Pons (tissue), 1 donor: ENCODE measurements around the gene RHOH.
A peak's percentile ranks its signal among the peaks of the same experiment; 100 is the strongest.

ENCODE experiments used
- DNase-seq: peaks from one replicate; pipeline ENCODE4 v3.0.0-alpha.2; 2016; ENCODE audit warnings: low spot score

Gene RHOH

DNA sequence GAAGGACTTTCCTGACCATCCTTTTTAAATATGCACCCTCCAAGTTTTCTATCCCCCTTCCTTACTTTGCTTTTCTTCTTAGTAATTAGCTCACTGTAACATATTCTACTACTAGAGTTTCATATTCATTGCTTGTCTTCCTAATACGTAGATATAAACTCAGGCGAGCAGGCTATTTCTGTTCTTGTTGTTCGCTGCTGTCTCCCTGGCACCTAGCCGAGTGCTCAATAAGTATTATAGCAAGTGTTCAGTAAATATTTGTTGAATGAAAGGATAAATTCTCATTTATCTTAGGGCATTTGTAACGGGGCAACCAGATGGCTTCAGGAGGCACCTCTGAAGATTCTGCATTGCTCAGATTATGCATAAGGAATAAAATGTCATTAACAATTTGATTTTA lies 6.8 kb upstream of the RHOH start:
- no peak for DNase-seq

DNA sequence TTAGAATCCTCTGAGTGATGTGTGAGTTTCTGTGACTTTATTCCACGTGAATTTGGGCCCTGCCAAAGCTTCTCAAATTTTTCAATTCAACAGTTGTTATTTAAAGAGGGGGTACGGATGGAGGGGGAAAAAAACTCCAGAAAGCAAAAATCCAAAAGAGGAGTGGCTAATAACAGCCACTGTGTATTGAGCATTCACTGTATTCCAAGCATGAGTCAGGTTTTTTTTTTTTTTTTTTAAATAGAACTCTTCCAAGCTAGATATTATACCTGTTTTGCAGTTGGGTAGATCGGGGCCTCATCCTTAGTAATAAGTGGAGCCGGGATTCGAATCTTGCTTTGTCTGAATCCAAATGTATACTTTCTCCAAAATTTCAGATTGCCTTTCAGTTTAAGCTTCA lies 6.4 kb upstream of the RHOH start:
- no peak for DNase-seq

DNA sequence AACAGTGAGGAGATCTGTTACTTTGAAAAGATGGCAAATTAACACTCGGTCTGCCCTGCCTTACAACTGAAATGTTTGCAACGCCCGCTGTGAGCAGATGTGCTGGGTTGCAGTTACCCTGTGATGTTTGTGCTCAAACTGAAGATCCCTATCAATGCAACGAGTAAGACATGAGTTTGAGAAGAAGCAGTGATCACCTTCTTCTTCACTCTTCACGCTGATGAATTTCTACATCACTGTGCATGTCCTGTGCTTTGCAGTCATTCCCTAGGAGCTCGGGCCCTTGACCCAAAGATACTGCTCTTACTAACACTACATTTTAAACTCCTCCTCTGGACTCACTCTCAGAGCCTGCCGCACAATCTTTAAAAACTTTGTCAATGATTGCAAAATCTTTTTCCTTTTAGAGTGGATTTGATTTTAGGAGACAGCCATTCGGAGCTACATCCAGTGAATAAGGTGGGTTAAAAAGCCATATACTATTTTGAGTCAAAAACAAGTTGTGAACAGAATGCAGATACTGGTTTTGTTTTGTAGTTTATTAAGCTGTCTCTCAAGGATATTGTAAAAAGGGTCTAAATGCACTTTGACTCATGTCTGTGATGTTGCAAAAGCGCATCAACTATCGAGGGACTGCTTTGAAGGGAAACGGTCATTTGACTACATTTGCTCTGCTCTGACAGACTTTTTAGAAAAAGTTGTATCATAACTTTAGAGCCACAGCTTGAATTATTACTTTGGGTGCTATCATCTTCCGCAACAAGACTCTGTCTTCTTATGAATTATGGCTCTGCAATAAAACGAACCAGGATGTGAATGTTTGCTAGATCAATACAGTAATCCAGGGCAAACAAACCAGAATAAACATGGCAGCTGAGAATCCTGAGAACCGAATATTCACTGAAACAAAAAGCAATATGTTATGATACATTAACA lies 5.7 kb upstream of the RHOH start:
- no peak for DNase-seq

DNA sequence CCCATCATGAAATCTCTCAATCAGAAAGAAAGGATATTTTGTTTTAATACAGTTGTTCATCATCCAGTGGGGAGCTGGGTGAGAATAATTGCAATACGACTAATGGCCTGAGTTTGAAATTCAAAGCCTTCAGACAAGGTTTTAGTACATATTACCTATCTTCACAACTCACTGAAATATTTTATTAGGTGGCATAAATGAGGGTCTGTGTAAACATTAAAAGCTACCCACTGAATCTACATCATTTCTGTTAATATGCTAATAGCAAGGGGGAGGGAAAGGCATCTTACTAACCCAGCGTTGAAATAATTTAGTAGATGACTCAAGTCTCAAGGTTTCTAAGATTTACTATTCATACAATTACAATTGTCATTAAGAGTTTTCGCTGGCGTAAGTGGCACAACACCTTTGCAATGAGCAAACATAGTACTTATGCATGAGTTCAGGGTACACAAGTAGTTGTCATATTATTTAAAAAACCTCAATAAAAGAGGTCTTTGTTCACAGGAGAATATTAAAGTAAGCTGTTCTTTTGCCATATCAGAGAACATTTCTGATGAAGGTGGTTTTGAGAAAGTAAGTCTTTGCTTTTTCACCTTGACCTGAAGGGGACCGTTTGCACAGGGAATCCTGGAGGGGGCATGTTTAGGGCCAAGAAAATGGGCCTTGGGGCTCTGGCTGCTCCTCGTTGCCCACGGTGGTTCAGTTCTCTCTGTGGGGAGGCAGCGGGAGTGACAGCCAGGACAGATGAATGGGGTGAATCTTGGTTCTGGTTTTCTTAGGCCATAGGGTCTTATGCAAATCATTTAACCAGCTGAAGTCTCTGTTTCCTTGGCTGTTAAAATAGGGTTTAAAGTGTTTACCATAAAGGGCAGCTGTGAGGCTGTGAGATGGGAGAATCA lies 4.5 kb upstream of the RHOH start:
- no peak for DNase-seq

DNA sequence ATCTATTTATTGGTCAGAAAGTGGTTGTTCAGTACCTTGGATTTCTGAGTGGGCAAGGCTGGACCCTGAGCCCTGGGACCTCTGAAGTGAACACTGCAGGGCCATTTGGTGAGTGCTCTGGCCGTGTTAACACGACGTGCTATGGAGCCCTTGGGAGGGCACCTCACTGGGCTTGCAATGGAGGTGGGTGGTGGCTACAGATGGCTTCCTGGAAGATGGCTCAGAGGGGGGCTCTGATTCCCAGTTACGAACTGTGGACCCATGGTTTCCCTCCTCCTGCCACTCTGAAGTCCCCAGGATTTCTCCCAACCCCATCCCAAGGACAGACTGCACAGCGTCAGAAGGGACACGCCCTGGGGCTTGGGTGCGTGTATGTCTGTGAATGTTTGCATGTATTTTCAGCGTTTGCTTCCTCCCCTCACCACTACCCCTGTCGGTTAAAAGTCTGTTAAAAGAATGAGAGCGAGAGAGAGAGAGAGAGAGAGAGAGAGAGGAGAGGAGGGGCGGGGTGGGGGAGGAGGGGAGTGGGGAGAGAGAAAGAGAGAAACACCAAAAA lies 3.7 kb upstream of the RHOH start:
- no peak for DNase-seq

DNA sequence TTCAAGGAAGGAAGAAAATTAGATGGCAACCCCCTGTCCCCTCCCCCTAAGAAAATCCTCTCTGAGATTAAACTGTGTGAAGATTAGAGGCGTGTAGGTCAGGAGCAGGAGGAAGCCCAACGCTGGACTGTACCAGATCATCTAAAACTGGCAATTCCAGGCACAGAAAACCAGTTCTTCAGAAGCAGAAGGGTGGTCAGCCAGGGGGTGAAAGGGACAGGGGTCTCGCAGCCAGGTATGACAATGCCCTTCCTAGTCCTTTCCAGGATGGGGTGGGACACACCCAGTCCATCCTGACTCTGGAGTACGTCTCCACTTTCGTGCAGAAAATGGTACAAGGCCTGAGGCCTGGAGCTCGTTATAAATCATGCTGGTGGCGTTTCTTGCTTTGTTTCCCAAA lies 3.3 kb upstream of the RHOH start:
- DNase-seq = no peak

DNA sequence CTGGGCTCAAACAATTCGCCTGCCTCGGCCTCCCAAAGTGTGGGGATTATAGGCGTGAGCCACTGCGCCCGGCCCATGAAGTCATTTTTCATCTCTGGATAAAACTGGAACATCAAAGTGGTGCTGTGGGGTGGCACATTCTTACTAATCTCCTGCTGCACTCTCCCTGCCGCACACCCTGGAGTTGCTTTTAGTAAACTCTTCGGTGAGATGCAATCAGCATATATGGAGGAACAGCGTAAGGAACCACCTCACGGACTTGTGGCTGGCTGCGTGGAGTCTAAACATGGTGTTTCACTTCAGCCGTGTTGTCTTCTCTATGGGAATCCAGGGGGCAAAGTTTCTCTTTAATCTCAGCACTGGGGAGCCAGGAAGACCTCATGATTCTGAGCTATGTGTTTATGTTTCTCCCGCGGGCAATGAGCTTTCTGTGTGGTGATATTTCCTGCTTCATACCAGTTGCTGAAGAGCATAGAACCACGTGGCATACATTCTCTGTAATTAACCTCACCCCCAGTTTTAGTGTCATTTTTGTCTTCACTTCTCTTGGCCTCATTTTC lies 2.1 kb upstream of the RHOH start:
- no peak for DNase-seq

DNA sequence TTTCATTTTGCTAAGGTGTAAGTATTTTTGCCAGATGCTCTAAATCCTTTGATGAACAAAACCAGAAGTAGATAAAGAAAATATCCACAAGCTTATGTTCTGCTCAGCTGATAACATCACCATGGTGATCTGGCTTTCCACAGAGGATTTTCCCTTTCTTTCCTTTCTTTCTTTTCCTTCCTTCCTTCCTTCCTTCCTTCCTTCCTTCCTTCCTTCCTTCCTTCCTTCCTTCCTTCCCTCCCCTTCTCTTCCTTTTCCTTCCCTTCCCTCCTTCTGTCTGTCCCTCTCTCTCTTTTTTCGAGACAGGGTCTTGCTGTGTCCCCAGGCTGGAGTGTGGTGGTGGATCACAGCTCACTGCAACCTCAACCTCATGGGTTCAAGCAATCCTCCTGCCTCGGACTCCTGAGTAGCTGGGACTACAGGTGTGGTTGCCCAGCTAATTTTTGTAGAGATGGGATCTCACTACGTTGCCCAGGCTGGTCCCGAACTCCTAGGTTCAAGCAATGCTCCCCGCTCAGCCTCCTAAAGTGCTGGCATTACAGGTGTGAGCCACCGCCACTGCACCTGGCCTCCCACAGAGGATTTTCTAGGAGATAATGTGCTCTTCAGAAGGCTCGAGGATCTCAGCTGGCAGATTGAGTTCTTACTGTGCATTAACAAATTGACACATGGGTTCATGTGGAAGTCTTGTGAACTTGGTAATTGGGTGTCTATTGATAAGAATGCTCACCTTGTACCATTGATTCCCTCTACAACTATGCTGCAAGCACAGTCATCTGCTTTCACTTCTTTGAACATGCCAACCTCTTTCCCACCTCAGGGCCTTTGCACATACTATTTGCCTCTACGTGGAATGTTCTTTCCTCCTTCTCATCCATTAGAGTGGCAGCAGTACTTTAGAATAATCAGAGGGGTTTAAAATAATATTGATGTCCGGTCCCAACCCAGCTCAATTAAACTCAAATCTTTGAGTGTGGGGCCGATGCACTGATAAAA lies 1.4 kb upstream of the RHOH start:
- DNase-seq = no peak

DNA sequence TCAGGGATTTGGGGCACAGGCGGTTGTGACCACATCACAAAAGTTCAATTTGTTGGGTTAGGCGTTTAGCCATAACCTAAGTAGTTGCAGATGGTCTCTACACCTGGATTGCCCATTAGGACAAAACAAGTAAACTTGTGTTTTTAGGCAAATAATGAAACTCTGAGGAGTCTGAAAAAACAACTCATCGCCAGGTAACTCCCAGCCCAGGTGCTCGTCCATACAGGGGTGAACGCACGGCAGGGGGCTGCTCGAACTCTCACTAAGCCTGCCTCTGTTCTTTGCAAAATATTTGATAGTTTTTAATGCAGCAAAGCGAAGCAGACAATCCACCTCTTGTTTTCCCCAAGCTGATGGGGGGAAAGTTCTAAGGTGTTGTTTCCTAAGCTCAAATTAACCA lies 559 bp upstream of the RHOH start:
- no peak for DNase-seq

DNA sequence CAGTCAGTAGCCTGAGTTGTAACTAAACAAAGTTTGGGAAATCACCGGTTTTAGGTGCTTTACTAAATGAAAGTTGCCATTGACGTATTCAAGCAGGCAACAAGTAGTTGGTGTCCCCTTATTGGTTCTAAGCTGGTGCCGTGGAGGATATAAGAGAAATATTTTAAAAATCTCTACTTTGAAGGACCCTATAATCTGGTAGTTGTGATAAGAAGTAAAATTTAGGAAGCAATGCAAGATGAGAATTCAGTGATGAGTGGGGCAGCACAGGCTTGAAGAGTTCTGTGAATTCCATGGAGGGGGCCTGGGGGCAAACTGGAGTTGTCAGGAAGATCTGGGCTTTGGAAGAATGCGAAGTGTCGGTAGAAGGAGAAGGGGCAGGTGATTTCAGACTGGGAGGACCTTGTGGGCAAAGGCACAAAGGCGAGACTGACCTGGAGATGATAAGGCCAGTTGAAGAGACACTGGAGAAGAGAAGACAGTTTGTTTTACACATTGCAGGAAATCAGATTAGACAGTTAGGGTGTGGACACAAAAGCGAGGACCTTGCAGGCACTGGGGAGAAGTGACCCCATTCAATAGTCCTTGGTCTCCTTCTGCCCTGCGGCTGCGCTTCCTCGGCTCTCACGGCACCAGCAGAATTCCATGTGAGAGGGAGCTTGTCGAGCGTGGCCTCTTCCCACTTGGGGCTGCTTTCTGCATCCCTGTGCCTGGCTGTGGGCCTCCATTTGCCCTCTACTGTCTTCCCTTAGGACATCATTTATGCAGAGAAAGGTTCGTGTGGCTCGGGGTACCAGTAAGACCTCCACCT lies 1.3 kb downstream of the RHOH start:
- no peak for DNase-seq

DNA sequence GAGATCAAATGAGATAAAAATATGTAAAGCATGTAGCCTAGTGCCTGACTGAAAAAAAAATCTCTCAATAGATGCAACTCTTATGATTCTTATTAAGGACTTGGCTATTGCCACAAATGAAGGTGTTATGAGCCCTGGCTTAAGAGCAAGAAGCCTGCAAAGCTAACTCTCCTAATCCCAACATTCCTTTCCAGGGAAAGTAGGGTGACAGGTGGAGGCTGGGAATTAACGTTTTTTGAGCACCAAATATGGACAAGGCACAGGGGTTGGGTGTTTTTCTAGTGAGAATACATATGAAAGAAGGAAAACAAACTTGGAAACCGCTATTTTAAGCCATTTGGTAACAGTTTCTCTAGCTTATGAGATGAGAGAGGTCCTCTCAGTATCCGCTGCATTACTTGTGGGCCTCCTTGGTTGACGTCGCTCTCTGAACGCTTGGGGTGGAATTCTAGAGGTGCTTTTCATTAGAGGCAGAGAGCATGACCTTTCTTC lies 2.4 kb downstream of the RHOH start:
- no peak for DNase-seq

DNA sequence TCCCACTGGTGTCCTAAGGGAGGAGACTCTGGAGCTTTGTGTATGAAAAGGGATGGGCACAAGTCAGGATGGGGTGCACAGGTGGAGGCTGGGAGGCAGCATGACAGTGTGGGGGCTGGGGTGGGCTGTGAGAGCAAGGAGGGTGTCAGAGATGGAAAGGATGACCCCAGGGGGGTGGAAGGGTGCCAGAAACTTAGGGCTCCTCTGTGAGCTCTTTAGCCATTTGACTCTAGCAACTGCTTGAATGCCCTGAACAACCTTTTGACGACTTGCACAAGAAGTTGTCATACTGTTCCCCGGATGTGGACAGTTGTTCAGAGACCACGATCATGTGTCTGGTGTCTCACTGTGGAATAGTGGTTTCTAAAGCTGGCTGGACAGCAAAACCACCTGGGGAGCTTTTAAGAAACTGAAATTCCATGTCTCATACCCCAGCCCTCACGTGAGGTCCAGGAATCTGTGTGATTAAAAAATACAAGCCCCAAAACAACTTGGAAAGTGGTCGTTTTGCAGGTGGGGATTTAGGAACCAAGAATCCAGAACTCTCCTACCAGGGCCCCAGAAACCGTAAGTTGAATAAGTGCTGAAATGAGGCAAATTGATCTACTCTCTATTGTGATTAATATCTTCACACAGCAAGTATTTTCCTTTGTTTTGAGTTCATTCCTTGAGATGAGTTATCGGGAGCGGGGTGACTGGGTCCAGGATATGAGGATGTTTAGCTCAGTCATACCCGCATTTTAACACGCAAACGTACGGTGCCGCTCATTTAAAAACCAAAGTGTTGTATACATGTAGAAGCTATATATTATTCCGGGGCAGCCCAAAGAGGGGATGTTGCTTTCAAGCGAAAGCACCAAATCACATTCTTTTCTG lies 3.4 kb downstream of the RHOH start:
- DNase-seq = peak; percentile 37

DNA sequence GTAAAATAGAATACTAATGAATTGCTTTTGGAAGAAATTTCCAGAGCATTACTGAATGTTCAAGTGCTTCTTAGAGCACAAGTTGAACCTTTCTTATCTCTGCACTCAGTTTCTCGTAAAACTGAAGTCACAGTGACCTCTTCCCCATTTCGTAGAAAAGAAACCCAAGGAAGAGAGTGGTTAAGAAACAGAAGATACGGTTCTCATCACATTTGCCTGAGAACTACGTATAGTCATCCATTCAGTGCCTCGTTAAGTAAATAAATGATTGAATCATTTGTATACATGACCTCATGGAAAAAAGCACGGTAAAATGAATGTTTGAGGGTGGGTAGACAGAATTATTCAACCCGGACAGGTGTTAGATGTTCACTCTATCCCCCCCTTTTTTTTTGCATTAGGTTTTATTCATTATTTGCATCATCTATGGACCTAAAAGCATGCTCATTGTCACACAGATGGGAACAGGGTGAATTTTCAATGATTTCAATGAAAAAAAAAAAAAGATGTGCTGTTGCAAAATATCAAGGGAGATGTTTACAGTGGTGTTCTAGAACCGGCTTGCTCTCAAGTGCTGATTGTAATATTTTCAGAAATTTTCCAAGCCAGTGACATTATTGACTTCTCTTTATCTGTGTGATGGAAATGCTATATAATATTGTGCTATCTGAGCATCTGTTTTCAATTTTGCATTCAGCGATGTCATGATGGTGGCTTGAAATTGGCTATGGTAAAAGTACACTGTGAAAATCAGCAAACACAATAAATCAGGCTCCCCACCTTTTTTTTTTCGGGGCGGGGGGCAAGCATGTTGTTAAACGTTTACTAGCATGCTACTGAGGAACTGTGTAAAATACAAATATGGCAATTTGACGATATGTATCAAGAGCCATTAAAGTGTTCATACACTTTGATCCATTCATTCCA lies 4.3 kb downstream of the RHOH start:
- peak; percentile 43 for DNase-seq

DNA sequence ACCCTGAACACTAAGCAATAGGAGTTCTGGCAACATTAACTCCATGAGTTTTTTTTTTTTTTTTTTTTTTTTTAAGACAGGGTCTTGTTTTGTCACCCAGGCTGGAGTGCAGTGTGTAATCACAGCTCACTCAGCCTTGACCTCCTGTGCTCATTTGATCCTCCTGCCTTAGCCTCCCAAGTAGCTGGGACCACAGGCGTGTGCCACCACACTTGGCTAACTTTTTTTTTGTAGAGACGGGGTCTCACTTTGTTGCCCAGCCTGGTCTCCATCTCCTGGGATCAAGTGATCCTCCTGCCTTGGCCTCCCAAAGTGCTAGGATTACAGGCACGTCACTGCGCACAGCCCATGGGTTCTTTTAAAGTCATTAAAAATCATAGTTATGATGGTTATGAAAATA lies 5.1 kb downstream of the RHOH start:
- no peak for DNase-seq

DNA sequence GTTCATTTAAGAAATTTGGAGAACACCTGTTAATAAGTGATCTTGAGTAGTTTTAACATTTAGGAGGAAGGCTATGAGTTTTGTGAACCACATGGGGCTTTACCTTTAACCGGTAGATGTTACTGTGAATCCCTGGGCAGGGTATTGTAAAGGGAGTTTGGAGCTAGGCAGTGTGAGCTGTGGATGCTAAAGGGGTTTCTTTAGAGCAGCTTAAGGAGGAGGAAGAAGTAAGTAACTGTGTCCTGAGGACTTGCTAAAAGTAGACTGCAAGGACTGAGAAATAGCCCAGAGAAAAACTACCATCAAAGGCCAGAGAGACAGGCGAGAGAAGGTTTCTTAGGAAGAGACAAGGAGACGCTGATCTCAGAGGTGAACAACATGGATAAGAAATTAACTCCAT lies 5.6 kb downstream of the RHOH start:
- no peak for DNase-seq

DNA sequence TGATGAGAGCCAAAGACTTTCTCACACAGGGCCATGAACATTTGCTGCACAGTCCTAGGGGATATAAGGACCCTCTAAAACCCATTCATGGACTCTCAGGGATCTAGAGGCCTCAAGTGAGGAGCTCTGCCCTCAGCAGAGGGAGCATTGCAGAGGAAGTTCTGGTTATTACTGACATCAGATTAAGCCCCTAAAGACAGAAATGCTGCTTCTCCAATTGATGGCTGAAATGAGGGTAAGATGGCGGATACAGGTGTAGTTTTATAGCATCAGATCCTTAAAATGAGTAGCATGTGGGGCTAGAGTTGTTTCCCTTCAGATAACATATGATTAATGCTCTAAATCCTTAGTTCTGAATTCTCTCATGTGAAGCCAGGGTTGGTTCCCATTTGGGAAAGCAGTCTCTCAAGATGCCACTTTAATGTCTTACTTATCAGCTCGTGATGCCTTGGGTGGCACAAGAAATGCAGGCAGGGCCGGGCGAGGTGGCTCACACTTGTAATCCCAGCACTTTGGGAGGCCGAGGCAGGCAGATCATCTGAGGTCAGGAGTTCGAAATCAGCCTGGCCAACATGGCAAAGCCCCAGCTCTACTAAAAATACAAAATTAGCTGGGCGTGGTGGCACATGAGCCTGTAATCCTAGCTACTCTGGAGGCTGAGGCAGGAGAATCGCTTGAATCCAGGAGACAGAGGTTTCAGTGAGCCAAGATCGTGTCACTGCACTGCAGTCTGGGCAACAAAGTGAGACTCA lies 7.9 kb downstream of the RHOH start:
- DNase-seq = no peak
